CD4-positive, CD25-positive, alpha-beta regulatory T cell (primary cell): ENCODE results near the gene NEK10. TPM values are rescaled to one million over a fixed set of nuclear protein-coding genes. Genes with fewer than 3 reads are reported as not detected.

ENCODE experiments used
- ATAC-seq, 2 donors: fragments of 150-1000 bp; cut with Tn5 transposase; one replicate each; pipeline ENCODE4 v1.10.0; 2021; ENCODE audit warnings: low read depth in 2 of 2, moderate number of reproducible peaks in 2 of 2, moderate library complexity in 1 of 2
- DNase-seq, 3 donors: peaks; one replicate each; pipeline versions ENCODE4 v3.0.0 to v3.0.0-alpha.2; 2012 to 2022; ENCODE audit warnings: mixed read lengths in 1 of 3
- H3K27ac ChIP-seq: one replicate; pipeline ENCODE4 v1.7.0; 2013; ENCODE audit warnings: mild to moderate bottlenecking, low read length; ENCODE audit not compliant: insufficient read depth, poor library complexity, severe bottlenecking
- H3K27me3 ChIP-seq: one replicate; pipeline ENCODE4 v1.7.0; 2013; ENCODE audit warnings: low read length; ENCODE audit not compliant: control insufficient read depth, insufficient read depth
- H3K36me3 ChIP-seq: one replicate; pipeline ENCODE4 v1.7.0; 2013; ENCODE audit warnings: mild to moderate bottlenecking, low read length, moderate library complexity; ENCODE audit not compliant: control insufficient read depth, insufficient read depth
- H3K4me1 ChIP-seq: 2 replicates; pipeline ENCODE4 v1.7.0; 2013; ENCODE audit warnings: mild to moderate bottlenecking, low read length; ENCODE audit not compliant: insufficient read depth, control insufficient read depth, poor library complexity, severe bottlenecking
- H3K4me3 ChIP-seq: one replicate; pipeline ENCODE4 v1.7.0; 2013; ENCODE audit warnings: low read depth, mild to moderate bottlenecking, low read length, moderate library complexity
- H3K9me3 ChIP-seq, 2 experiments: 1 replicate in 1 of 2; 2 replicates in 1 of 2; pipeline ENCODE4 v1.7.0; 2013; ENCODE audit warnings: low read length in 2 of 2, mild to moderate bottlenecking in 1 of 2, moderate library complexity in 1 of 2; ENCODE audit not compliant: control insufficient read depth in 2 of 2
- H3K27ac Mint-ChIP-seq, 3 donors: one replicate each; pipeline ENCODE4 v1.8.0; 2020 to 2022; ENCODE audit warnings: mild to moderate bottlenecking in 3 of 3, mixed read lengths in 3 of 3, moderate library complexity in 2 of 3
- H3K27me3 Mint-ChIP-seq: one replicate; pipeline ENCODE4 v1.8.0; 2022; ENCODE audit warnings: mild to moderate bottlenecking, mixed read lengths
- H3K36me3 Mint-ChIP-seq: one replicate; pipeline ENCODE4 v1.8.0; 2020; ENCODE audit warnings: mixed read lengths
- H3K4me1 Mint-ChIP-seq, 4 donors: one replicate each; pipeline ENCODE4 v1.8.0; 2020 to 2022; ENCODE audit warnings: mixed read lengths in 4 of 4, mild to moderate bottlenecking in 1 of 4
- H3K4me3 Mint-ChIP-seq, 4 donors: one replicate each; pipeline ENCODE4 v1.8.0; 2020 to 2022; ENCODE audit warnings: mild to moderate bottlenecking in 4 of 4, mixed read lengths in 4 of 4, moderate library complexity in 3 of 4
- H3K9me3 Mint-ChIP-seq, 7 donors: one replicate each; pipeline ENCODE4 v1.8.0; 2020 to 2022; ENCODE audit warnings: mixed read lengths in 7 of 7, mild to moderate bottlenecking in 3 of 7, moderate library complexity in 2 of 7
- polyA plus RNA-seq, 4 donors: library from polyadenylated mRNA; unstranded; fragments of 300-500 nt; fragmentation: Illumina TruSeq; gene quantifications; one replicate each; pipeline ENCODE4 v1.2.3, GENCODE V29; 2021
- total RNA-seq: library from RNA; stranded (reverse); gene quantifications from one replicate; pipeline ENCODE4 v1.2.3, GENCODE V29; 2022

The NEK10 gene
- total and polyA plus RNA-seq, 5 donors from 2014 or later, result 0.54 to 3.9 TPM; not detected in 3

DNA sequence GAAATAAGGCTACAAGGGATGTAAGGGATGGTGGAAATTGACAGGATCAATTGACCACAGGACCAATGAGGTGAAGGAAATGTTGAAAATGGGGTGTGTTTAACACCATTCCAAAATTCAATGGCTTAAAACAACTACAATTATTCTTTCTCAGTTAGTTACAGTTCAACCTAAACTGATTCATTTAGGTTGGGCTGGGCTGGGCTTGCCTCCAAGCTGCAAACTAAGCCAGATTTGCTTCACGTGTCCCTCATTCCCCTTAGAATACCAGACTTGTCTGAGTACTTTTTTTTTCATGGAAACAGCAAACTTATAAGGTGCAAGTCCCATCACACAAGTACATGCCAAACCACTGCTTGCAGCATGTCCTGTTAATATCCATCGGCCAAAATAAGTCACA is 280.1 kb downstream of the NEK10 start:
- no peaks in the 10 kb centered on the region for H3K9me3 ChIP-seq
- Mint-ChIP-seq H3K9me3 (peaks cover 0 to 3% (median 0%) of the 10 kb centered on the region in 7 donors), H3K27ac (no peak overlapping the region), H3K4me3 (no peak overlapping the region), H3K36me3 (no peaks in the 10 kb centered on the region), H3K27me3 (no peaks in the 10 kb centered on the region), H3K4me1 (no peaks in the 10 kb centered on the region)
- no peaks in the 10 kb centered on the region for H3K4me1 ChIP-seq
- no peak overlapping the region for H3K27ac ChIP-seq
- no peaks in the 10 kb centered on the region for H3K36me3 ChIP-seq
- H3K27me3 ChIP-seq, result no peaks in the 10 kb centered on the region
- DNase-seq (no peak), ATAC-seq (no peak)
- no peak overlapping the region for H3K4me3 ChIP-seq

- DNase-seq (no peak), ATAC-seq (no peak)
- peaks cover 0 to 3% (median 0%) of the 10 kb centered on the region in 7 donors for H3K9me3 Mint-ChIP-seq
- H3K4me3 Mint-ChIP-seq, result no peak overlapping the region
- H3K4me1 Mint-ChIP-seq, result no peaks in the 10 kb centered on the region
- Histone ChIP-seq H3K9me3 (no peaks in the 10 kb centered on the region), H3K4me1 (no peaks in the 10 kb centered on the region), H3K4me3 (no peak overlapping the region), H3K27me3 (no peaks in the 10 kb centered on the region), H3K36me3 (no peaks in the 10 kb centered on the region), H3K27ac (no peak overlapping the region)
- no peaks in the 10 kb centered on the region for H3K27me3 Mint-ChIP-seq
- no peaks in the 10 kb centered on the region for H3K36me3 Mint-ChIP-seq
- H3K27ac Mint-ChIP-seq, result no peak overlapping the region
These were observed 283.1 kb downstream of the NEK10 start for GRCh38 chr3:27085829-27086730.

DNA sequence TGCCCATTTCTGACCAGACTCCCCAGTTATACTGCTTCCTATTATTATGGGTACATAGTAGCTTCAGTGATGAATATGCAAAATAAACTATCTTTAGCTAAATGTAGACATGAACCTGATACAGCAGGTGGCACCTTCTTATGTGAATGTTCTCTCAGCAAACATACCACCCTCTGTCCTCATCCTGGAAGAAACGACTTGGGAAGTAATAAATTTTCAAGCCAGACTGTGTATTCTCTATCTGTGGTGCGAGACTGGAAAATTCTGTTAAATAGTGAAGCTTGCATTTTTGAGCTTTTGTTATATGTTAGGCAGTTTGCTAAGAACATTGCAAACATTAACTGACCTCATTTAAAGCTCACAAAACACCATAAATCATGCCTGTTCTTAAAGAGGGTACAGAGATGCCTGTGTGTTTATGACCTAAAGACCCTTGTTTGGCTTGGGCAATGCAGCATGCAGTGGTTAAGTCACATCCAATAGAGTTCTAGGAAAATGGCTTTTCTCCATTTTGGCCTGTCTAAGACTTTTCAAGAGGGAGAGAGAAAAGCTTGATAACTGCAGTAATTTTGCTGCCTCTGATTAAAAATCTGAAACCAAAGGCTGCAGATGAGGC is 287.1 kb downstream of the NEK10 start:
- H3K9me3 ChIP-seq, result no peaks in the 10 kb centered on the region
- H3K4me3 Mint-ChIP-seq, result no peak overlapping the region
- no peaks in the 10 kb centered on the region for H3K4me1 Mint-ChIP-seq
- DNase-seq (no peak), ATAC-seq (no peak)
- no peak overlapping the region for H3K27ac ChIP-seq
- H3K36me3 Mint-ChIP-seq, result no peaks in the 10 kb centered on the region
- H3K27me3 ChIP-seq, result no peaks in the 10 kb centered on the region
- H3K27me3 Mint-ChIP-seq, result no peaks in the 10 kb centered on the region
- H3K27ac Mint-ChIP-seq, result no peak overlapping the region
- H3K9me3 Mint-ChIP-seq, result peaks cover 0 to 5% (median 0%) of the 10 kb centered on the region in 7 donors
- no peaks in the 10 kb centered on the region for H3K4me1 ChIP-seq
- no peak overlapping the region for H3K4me3 ChIP-seq
- no peaks in the 10 kb centered on the region for H3K36me3 ChIP-seq

- Mint-ChIP-seq H3K27ac (no peak overlapping the region), H3K9me3 (peaks cover 0 to 6% (median 0%) of the 10 kb centered on the region in 7 donors), H3K4me1 (no peaks in the 10 kb centered on the region), H3K27me3 (no peaks in the 10 kb centered on the region), H3K36me3 (no peaks in the 10 kb centered on the region), H3K4me3 (no peak overlapping the region)
- H3K9me3 ChIP-seq, result no peaks in the 10 kb centered on the region
- H3K4me1 ChIP-seq, result no peaks in the 10 kb centered on the region
- H3K27ac ChIP-seq, result no peak overlapping the region
- ATAC-seq, result no peak
- no peak overlapping the region for H3K4me3 ChIP-seq
- H3K27me3 ChIP-seq, result no peaks in the 10 kb centered on the region
- no peaks in the 10 kb centered on the region for H3K36me3 ChIP-seq
- DNase-seq, result no peak
These were observed 287.6 kb downstream of the NEK10 start for GRCh38 chr3:27081566-27081965.

GRCh38 chr3:27080258-27080525 is 289.0 kb downstream of the NEK10 start:
- no peak overlapping the region for H3K4me3 Mint-ChIP-seq
- no peaks in the 10 kb centered on the region for H3K4me1 Mint-ChIP-seq
- no peaks in the 10 kb centered on the region for H3K9me3 ChIP-seq
- H3K4me1 ChIP-seq, result no peaks in the 10 kb centered on the region
- no peak for ATAC-seq
- no peaks in the 10 kb centered on the region for H3K27me3 Mint-ChIP-seq
- no peak for DNase-seq
- no peak overlapping the region for H3K4me3 ChIP-seq
- no peak overlapping the region for H3K27ac Mint-ChIP-seq
- H3K36me3 Mint-ChIP-seq, result no peaks in the 10 kb centered on the region
- H3K27ac ChIP-seq, result no peak overlapping the region
- no peaks in the 10 kb centered on the region for H3K36me3 ChIP-seq
- peaks cover 0 to 3% (median 0%) of the 10 kb centered on the region in 7 donors for H3K9me3 Mint-ChIP-seq
- no peaks in the 10 kb centered on the region for H3K27me3 ChIP-seq

GRCh38 chr3:27079427-27080257 is 289.5 kb downstream of the NEK10 start:
- Histone ChIP-seq H3K4me1 (no peaks in the 10 kb centered on the region), H3K4me3 (no peak overlapping the region), H3K27ac (no peak overlapping the region), H3K9me3 (no peaks in the 10 kb centered on the region), H3K27me3 (no peaks in the 10 kb centered on the region), H3K36me3 (no peaks in the 10 kb centered on the region)
- Mint-ChIP-seq H3K36me3 (no peaks in the 10 kb centered on the region), H3K4me3 (no peak overlapping the region), H3K4me1 (no peaks in the 10 kb centered on the region), H3K27me3 (no peaks in the 10 kb centered on the region), H3K27ac (peak overlapping the region in 1 of 3 donors; percentile 54), H3K9me3 (peaks cover 0 to 3% (median 0%) of the 10 kb centered on the region in 7 donors)
- no peak for ATAC-seq
- no peak for DNase-seq

GRCh38 chr3:27078246-27078913 is 290.8 kb downstream of the NEK10 start:
- Mint-ChIP-seq H3K27me3 (no peaks in the 10 kb centered on the region), H3K4me1 (no peaks in the 10 kb centered on the region), H3K9me3 (peaks cover 0 to 3% (median 0%) of the 10 kb centered on the region in 7 donors), H3K4me3 (no peak overlapping the region), H3K36me3 (no peaks in the 10 kb centered on the region), H3K27ac (no peak overlapping the region)
- Histone ChIP-seq H3K36me3 (no peaks in the 10 kb centered on the region), H3K27me3 (no peaks in the 10 kb centered on the region), H3K27ac (no peak overlapping the region), H3K4me3 (no peak overlapping the region), H3K4me1 (no peaks in the 10 kb centered on the region), H3K9me3 (no peaks in the 10 kb centered on the region)
- DNase-seq, result no peak
- ATAC-seq, result no peak
